GM11168 (cell line): ENCODE data around the gene PJA1.

Experiments
- in situ Hi-C: fragments of 300-500 bp; cut with MboI; formaldehyde crosslinking; loops from one replicate; pipeline ENCODE4 v1.12.0; 2022; ENCODE audit warnings: low sequenced_read_pairs; ENCODE audit not compliant: unreplicated experiment

Gene PJA1, protein sequence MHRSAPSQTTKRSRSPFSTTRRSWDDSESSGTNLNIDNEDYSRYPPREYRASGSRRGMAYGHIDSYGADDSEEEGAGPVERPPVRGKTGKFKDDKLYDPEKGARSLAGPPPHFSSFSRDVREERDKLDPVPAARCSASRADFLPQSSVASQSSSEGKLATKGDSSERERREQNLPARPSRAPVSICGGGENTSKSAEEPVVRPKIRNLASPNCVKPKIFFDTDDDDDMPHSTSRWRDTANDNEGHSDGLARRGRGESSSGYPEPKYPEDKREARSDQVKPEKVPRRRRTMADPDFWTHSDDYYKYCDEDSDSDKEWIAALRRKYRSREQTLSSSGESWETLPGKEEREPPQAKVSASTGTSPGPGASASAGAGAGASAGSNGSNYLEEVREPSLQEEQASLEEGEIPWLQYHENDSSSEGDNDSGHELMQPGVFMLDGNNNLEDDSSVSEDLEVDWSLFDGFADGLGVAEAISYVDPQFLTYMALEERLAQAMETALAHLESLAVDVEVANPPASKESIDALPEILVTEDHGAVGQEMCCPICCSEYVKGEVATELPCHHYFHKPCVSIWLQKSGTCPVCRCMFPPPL

DNA sequence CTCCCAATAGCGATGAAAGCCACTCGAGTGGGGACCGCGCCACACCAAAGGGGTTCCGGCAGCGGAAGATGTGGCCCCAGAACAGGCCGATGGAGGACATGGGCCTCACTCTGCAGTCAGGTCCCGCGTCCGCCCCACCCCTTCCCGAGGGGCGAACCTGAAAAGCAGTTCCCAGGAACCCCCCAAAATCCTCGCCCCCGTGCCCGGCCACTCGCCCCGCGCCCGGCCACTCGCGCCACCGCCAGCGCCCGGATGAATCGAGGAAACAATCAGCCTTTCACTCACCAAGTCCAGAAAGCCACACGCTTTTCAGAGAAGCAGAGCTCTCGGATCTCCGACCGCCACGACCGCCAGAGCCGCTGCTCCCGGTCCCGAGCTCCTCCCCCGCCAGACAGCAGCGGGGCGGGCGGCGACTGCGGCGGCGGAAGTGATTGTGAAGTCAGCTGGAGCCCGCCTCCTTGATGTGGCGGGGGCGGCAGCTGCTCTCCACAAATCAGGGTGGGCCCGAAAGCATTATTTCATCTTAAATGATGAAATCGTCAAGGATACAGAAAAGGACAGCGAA lies at the start of gene PJA1:
TSS of gene PJA1 (minus strand) at position 367 of the 565 bp plus-strand sequence. CDS start 2,380 bp downstream, outside the sequence.
- in situ Hi-C loops: no loop called here

- in situ Hi-C loops: no loop called here
These were observed 49.2 kb upstream of the PJA1 start for GRCh38 chrX:69214463-69214862.

- in situ Hi-C loops: no loop called here
These were observed 46.4 kb upstream of the PJA1 start for GRCh38 chrX:69211701-69212100.

- in situ Hi-C loops: no loop called here
These were observed 45.3 kb upstream of the PJA1 start for GRCh38 chrX:69210581-69210980.

DNA sequence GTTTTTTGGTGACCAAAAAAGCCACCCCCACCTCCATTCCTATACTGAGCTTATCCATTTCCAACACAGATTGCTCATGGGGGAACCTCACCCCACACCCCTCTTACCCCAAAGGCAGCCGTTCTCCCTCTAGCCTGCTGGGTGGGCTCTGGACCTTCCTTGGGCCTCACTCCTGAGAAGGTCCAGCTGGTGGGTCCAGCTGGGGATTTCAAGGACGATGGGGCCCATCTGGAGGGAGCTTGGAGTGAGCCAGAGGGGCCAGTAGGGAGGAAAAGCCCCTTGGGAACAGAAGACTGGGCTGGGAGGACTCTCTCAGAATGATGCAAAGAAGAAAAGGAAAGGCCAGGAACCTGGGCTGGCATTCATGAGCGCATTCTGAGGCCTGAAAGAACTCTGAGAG lies 42.0 kb upstream of the PJA1 start:
- in situ Hi-C loops: no loop called here

- in situ Hi-C loops: no loop called here
These were observed 38.4 kb upstream of the PJA1 start for GRCh38 chrX:69203638-69204037.

- in situ Hi-C loops: no loop called here
These were observed 32.4 kb upstream of the PJA1 start for GRCh38 chrX:69197690-69198089.

DNA sequence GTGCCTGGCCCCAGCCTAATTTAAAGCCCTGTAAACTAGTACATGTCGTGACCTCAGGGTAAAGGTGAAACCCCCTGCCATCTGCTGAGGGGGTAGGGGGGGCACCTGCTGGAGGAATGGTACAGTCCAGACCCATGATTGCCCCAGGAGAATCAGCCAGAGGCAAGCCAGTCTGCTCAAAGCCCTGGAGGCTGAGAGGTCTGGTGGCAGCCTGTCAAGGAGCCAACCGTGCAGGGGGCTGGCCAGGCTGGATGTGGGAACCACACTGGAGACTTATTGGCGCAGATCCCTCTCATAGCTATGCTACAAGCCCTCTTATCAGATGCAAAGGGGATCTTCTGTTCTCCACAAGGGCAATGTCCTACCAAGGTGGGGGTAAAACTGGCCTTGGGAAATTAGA lies 31.4 kb upstream of the PJA1 start:
- in situ Hi-C loops: no loop called here

DNA sequence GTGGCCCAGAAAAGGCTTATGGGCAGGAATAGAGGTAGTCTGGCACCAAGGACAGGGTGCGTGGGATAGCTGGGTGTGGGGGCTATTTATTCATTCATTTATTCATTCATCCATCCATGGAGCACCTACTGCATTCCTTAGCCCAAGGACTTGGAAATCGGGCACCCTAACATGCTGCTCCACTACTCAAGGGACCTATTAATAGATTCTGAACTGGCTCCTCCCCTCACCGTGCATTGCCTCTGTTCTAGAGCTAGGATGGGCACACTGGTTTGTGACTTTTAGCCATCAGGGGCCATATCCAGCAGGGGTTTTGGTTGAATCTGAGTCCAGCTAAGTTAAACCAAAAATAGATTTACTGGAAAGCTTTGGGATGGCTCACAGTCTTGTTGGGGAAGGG lies 30.6 kb upstream of the PJA1 start:
- in situ Hi-C loops: no loop called here

DNA sequence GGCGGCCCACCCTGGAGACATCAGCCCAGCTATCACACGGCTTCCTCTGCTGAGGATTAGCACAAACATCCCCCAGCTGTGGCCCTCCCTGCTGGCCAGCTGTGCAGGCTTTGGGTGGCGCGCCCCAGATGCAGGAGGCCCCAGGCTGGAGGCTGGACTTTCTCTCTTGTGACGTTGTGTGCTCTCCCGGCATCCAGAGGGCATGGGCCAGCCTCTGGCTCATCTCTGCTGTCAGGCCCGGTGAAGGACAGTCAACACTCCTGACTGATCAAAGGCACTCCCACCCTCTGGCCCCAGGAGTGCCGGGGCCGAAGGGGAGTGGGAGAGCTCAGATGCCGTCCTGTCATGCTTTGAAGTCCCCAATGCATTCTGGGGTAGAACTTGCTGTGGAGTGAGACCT lies 29.9 kb upstream of the PJA1 start:
- in situ Hi-C loops: no loop called here

- in situ Hi-C loops: no loop called here
These were observed 27.4 kb upstream of the PJA1 start for GRCh38 chrX:69192603-69193002.

DNA sequence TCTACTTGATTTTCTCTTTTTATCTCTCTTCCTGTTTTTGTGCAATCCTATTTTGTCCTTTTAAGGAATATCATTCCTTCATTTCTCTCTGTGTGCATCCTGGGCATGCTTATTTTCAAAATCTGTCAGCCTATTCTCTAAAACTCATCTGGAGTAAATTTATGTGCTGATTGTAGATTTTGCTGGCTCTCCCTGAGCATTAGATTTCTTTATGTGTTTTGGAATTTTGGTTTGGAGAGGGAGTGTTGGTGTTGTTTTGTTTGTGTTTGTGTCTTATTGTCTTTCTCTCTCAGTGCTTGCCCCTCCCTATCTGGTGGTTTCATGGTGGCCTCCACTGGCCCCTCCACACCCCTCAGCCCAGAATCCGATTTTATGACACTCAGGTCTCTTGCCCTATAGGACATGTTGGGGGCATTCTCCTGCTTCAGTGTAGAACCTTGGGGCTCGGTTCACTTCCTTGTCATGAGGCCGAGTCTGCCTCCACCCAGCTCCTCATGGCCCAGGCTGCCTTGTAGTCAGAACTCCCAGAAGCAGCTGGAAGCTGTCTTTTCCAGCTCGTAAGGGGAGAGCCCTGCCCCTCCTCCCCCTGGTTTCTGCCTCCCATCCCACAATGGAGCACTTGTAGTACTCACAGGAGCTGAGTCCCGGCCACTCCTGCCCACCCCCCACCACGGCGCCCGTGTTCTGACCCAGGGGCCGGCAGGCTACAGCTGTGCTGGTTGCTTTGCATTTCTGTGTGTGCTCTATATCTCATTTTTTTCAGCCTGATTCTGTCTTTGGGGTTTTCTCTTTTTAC lies 24.5 kb upstream of the PJA1 start:
- in situ Hi-C loops: no loop called here

DNA sequence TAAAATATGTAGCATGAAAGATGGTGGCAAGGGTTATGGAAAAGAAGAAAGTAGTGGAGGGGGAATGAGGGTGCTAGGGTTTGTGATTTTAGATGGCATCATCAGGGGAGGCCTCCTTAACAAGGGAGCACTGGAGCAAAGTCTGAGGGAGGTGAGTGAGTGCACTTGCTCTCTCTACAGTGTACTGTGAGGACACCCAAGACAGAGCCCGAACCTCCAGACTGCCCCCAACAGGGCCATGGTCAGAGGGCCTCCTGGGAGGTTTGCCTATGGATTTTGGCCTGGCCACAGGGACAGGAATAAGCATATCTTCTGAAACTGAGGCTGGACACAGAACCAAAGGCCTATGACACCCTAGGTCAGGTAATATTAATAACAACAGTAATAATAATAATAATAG lies 21.4 kb upstream of the PJA1 start:
- in situ Hi-C loops: no loop called here

- in situ Hi-C loops: no loop called here
These were observed 20.6 kb upstream of the PJA1 start for GRCh38 chrX:69185886-69186285.

GRCh38 chrX:69185141-69185540 lies 19.9 kb upstream of the PJA1 start:
- in situ Hi-C loops: no loop called here

- in situ Hi-C loops: no loop called here
These were observed 17.6 kb upstream of the PJA1 start for GRCh38 chrX:69182818-69183380.

DNA sequence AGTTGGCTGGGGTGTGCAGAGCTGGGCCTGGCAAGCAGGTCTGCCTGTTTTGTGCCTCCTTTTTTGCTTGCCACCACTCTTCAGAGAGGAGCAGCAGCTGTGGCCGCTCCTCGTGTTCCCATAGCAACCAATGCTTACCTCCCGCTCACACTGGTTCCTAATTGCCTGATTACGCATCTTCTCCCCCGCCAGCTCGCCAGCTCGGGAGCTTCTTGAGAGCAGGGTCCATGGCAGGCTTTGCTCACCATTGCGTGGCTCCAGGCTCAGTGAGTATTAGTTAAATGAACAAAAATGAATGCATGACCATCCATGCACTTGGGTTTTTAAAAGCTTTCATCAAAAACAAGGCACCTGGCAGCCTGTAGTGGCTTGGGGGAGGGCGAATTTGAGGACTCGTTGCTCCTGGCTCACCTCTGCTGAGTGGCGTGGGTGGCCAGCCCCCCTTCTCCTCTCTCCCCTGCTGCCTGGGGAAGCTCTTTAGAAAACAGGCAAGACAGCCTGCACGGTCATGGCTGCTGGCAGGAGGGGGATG lies 14.2 kb upstream of the PJA1 start:
- in situ Hi-C loops: no loop called here

DNA sequence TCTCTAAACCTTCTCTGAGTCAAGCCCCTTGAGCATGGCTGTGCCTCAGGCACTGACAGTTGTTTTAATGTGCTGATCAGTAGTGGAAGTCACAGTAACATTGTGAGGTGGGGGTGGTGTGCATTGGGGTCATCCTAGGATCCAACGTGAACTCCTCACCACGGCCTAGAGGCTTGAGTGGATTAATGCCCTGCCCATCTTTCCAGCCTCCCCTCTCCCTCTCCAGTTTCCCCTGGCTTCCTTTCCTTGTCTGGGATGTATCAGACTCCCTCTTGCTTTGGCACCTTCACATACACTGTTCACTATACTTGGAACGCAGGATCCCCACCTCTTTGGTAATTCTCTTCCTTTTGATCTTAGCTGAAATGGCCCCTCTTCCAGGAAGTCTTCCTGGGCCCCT lies 13.3 kb upstream of the PJA1 start:
- in situ Hi-C loops: no loop called here

- in situ Hi-C loops: no loop called here
These were observed 12.4 kb upstream of the PJA1 start for GRCh38 chrX:69177511-69178162.

DNA sequence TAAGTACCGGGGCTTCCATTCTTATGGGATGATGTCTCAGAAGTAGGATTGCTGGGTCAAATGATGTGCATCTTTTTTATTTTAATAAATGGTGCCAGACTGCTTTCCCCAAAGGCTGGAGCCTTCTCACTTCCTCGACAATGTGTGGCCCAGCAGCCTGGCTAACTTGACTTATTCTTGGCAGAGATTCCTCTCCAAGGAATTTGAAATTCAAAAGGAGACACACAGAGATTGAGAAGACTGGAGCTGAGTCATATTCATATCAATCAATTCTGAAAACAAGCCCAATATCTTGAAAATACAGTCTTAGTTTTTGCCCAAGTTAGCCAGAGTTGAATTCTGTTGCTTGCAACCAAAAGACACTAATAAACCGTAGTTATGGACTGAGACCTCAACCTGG lies 10.8 kb upstream of the PJA1 start:
- in situ Hi-C loops: no loop called here
